C4-2B (cell line): ENCODE results near the gene FRA10AC1.

Experiments
- ZFX ChIP-seq: fragments of 450-650 bp; IDR thresholded peaks from 2 replicates; pipeline ENCODE4 v1.6.1; 2017
- TF ChIP-seq, protein P1 (sequence below): fragments of 450-650 bp; conservative IDR thresholded peaks from 2 replicates; pipeline ENCODE4 v1.5.1; 2017; ENCODE audit warnings: mild to moderate bottlenecking

DNA sequence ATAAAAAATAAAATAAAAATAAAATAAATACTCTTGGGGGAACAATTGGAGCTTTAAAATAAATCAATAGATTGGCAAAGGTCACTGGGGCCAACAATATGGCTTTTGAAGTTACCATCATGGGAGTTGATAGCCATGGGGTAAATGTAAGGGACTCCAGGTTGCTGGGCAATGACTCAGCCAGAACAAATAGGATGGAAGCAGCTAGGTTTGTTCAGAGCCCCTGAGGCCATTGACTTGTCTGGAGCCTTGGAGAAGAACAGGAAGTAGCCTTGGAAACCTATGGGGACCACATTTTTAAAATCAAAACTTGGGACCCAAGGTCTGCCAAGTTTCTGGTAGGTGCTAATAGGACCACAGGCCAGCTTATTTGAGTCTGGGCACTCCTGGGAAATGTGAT, 20.2 kb upstream of the FRA10AC1 start:
- TF ChIP-seq, protein P1, sequence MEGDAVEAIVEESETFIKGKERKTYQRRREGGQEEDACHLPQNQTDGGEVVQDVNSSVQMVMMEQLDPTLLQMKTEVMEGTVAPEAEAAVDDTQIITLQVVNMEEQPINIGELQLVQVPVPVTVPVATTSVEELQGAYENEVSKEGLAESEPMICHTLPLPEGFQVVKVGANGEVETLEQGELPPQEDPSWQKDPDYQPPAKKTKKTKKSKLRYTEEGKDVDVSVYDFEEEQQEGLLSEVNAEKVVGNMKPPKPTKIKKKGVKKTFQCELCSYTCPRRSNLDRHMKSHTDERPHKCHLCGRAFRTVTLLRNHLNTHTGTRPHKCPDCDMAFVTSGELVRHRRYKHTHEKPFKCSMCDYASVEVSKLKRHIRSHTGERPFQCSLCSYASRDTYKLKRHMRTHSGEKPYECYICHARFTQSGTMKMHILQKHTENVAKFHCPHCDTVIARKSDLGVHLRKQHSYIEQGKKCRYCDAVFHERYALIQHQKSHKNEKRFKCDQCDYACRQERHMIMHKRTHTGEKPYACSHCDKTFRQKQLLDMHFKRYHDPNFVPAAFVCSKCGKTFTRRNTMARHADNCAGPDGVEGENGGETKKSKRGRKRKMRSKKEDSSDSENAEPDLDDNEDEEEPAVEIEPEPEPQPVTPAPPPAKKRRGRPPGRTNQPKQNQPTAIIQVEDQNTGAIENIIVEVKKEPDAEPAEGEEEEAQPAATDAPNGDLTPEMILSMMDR = no peak
- TF ChIP-seq ZFX = no peak
